Activated CD8-positive, alpha-beta T cell treated with anti-CD3 and anti-CD28 coated beads for 36 hours (primary cell): ENCODE results near the gene GDI1. TPM values are rescaled to one million over a fixed set of nuclear protein-coding genes. Genes with fewer than 3 reads are reported as not detected.

ENCODE experiments used
- ATAC-seq: fragments of 200-7000 bp; cut with Tn5 transposase; one replicate; pipeline ENCODE4 v1.10.0; 2021; ENCODE audit warnings: mild to moderate bottlenecking, moderate library complexity
- CTCF ChIA-PET: fragments of 350-600 bp; sonication (Branson Sonifier 250); formaldehyde crosslinking; loops from one replicate; lab custom pipeline; 2021; ENCODE audit warnings: antibody characterized with exemption; lab: Charles Lee
- POLR2A ChIA-PET: fragments of 350-600 bp; sonication (Branson Sonifier 250); formaldehyde crosslinking; loops from one replicate; lab custom pipeline; 2021; ENCODE audit warnings: antibody characterized with exemption; lab: Charles Lee
- DNase-seq: peaks from one replicate; pipeline ENCODE4 v3.0.0-alpha.2; 2020
- H3K27ac Mint-ChIP-seq: one replicate; pipeline ENCODE4 v1.8.0; 2021; ENCODE audit warnings: mild to moderate bottlenecking, mixed read lengths
- H3K27me3 Mint-ChIP-seq: one replicate; pipeline ENCODE4 v1.8.0; 2021; ENCODE audit warnings: mixed read lengths
- H3K36me3 Mint-ChIP-seq: one replicate; pipeline ENCODE4 v1.8.0; 2021; ENCODE audit warnings: low read depth, mixed read lengths
- H3K4me1 Mint-ChIP-seq: one replicate; pipeline ENCODE4 v1.8.0; 2021; ENCODE audit warnings: low read depth, mixed read lengths
- H3K4me3 Mint-ChIP-seq: one replicate; pipeline ENCODE4 v1.8.0; 2021; ENCODE audit warnings: mild to moderate bottlenecking, moderate library complexity, mixed read lengths
- H3K9me3 Mint-ChIP-seq: one replicate; pipeline ENCODE4 v1.8.0; 2021; ENCODE audit warnings: mixed read lengths
- intact Hi-C: fragments of 100-400 bp; cut with micrococcal nuclease; formaldehyde crosslinking; loops from one replicate; pipeline ENCODE4 v1.10.0; 2022
- total RNA-seq, 2 experiments: library from RNA; stranded (reverse); gene quantifications; one replicate each; pipeline ENCODE4 v1.2.3, GENCODE V29; 2021
- TF ChIP-seq, protein P1 (sequence below): fragments of 200-600 bp; IDR thresholded peaks from one replicate; pipeline ENCODE4 v1.8.0; 2022; ENCODE audit warnings: antibody characterized with exemption, mild to moderate bottlenecking

Gene GDI1
- total RNA-seq, 2 experiments from 2014 or later = 76.5 TPM

GRCh38 chrX:154457491-154458115, 20.6 kb downstream of the GDI1 start:
- H3K36me3 Mint-ChIP-seq = peaks cover 7% of the 10 kb centered on the region
- TF ChIP-seq, protein P1, sequence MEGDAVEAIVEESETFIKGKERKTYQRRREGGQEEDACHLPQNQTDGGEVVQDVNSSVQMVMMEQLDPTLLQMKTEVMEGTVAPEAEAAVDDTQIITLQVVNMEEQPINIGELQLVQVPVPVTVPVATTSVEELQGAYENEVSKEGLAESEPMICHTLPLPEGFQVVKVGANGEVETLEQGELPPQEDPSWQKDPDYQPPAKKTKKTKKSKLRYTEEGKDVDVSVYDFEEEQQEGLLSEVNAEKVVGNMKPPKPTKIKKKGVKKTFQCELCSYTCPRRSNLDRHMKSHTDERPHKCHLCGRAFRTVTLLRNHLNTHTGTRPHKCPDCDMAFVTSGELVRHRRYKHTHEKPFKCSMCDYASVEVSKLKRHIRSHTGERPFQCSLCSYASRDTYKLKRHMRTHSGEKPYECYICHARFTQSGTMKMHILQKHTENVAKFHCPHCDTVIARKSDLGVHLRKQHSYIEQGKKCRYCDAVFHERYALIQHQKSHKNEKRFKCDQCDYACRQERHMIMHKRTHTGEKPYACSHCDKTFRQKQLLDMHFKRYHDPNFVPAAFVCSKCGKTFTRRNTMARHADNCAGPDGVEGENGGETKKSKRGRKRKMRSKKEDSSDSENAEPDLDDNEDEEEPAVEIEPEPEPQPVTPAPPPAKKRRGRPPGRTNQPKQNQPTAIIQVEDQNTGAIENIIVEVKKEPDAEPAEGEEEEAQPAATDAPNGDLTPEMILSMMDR = no peak
- peaks cover 6% of the 10 kb centered on the region for H3K4me1 Mint-ChIP-seq
- ChIA-PET POLR2A (interaction anchor here (0.8 to 2.6 kb wide), 3 partner anchors 58 to 488 kb away, joined by 3 to 8 read pairs (median 3); partner anchors contain the start of gene RPL10), CTCF (no interaction called here)
- ATAC-seq (peak; percentile 74), DNase-seq (peak; percentile 57)
- no peaks in the 10 kb centered on the region for H3K9me3 Mint-ChIP-seq
- peak overlapping the region; percentile 86 for H3K27ac Mint-ChIP-seq
- H3K27me3 Mint-ChIP-seq = no peaks in the 10 kb centered on the region
- intact Hi-C loops = no loop called here
- peak overlapping the region; percentile 87 for H3K4me3 Mint-ChIP-seq

DNA sequence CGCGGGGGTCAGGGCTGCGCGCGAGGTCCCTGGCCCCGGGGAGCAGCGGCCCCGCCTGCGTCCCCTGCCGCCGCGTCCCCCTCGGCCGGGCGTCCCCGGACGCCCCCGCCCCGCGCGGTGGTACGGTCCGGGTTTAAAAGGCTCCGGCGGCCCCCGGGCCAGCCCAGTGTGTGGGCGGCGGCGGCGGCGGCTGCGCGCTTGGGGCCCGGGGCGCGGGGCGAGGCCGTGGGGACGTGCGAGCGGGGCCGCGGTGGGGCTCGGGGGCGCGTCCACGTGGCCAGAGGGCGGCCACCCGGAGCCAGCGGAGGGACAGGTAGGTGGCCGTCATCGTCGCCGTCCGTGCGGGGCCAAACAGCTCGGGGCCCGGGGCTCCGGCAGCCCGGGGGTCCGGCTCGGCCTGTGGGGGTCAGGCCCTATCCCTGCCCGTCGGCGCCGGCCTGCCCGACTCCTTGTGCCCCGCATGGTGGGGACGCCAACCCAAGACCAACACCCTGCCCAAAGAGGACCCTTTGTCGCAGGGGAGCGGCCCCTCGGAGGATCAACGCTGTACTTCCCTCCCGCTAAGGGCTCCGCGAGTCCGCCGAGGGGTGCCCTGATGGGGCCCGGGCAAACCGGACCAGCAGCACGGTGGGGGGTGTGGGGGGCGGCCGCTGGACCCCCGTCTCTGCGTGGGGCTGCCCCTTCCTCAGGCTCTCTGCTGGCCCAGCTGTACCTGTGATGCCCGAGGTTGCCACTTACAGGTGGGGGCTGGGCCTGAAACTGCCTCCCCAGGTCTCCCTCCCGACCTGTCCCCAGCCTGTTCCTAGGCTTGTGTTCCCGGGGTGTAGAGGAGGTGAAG, 21.4 kb downstream of the GDI1 start, which contains the start of gene PLXNA3:
PLXNA3 (plus strand) TSS at position 166 of the 838 bp plus-strand sequence. CDS start 1,903 bp downstream, outside the sequence.
- Mint-ChIP-seq H3K4me1 (peaks cover 6% of the 10 kb centered on the region), H3K9me3 (no peaks in the 10 kb centered on the region), H3K36me3 (peaks cover 4% of the 10 kb centered on the region), H3K27me3 (no peaks in the 10 kb centered on the region), H3K27ac (peak within 1 kb of the TSS; percentile 86), H3K4me3 (peak within 1 kb of the TSS; percentile 87)
- peak; percentile 79 for ATAC-seq
- ChIA-PET POLR2A (interaction anchor here (0.8 to 2.6 kb wide), 4 partner anchors 46 to 488 kb away, joined by 3 to 8 read pairs (median 3); partner anchors contain the start of gene RPL10), CTCF (no interaction called here)
- DNase-seq = peak; percentile 59
- TF ChIP-seq, protein P1 = no peak
- intact Hi-C loops = no loop called here

DNA sequence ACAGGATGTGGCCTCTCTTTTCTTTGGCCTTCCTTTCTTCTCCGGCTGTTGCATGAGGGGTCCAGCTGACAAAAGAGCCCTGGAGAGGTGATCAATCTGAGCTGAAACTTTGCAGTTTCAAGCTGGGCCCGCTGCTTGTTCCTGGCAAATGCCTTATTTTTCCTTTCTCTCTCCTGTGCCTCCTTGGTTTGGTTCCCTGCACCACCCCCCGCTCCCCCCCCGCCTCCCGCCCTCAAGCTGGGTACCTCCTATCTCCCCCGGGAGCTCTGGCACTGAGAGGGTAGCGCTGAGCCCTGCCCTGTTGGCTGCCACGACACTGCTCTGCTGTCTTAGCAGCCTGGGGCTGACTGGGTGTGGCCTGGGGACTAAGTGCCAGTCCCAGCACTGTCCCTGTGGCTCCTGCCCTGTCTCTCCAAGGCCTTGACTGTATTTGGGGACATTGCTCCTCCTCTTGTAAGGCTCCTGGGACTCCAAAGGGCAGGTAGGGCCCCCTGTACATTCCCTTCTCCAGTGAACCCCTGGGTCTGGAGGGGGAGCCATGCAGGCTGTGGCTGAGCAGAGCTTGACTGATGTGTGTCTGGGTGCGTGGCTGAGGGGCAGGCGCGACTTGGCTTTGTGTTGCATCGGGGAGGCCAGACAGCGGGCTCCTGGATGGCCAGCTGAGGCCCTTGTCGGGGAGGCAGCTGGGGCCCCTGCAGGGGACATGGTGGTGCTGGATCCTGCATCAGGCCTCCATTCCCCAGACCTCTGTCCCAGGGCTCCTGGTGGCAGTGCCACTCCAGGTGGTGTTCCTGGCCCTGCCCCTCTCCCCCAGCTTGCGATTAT, 22.2 kb downstream of the GDI1 start:
- TF ChIP-seq, protein P1 = no peak
- intact Hi-C loops = no loop called here

DNA sequence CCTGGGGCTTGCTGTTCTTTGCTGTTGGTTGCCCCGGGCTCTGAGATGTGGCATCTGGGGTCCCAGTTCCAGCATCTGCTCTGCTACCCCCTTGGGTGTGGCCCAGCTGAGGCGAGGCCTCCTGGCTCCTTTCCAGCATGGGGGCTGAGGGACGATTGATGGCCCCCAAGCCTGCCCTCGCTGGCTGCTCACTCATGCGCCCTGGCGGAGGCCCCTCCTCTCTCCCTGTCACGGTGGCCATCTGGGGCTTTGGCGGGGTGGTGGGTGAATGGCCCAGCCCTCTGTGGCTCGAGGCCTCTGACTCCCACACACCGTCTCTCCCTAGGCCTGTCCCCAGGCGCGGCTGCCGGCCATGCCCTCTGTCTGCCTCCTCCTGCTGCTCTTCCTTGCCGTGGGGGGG, 22.9 kb downstream of the GDI1 start:
- DNase-seq (no peak), ATAC-seq (no peak)
- Mint-ChIP-seq H3K4me1 (peaks cover 6% of the 10 kb centered on the region), H3K9me3 (no peaks in the 10 kb centered on the region), H3K27ac (no peak overlapping the region), H3K36me3 (peaks cover 4% of the 10 kb centered on the region), H3K4me3 (peak overlapping the region; percentile 79), H3K27me3 (no peaks in the 10 kb centered on the region)
- TF ChIP-seq, protein P1 = no peak
- ChIA-PET CTCF (no interaction called here), POLR2A (interaction anchor here (1.1 to 1.2 kb wide), 2 partner anchors 15 to 27 kb away, joined by 3 read pairs; partner anchors contain the start of gene UBL4A)
- intact Hi-C loops = no loop called here

More for the DNA sequence above, 22.2 kb downstream of the GDI1 start:
- ATAC-seq = peak; percentile 29
- Mint-ChIP-seq H3K4me1 (peaks cover 6% of the 10 kb centered on the region), H3K9me3 (no peaks in the 10 kb centered on the region), H3K27ac (peak overlapping the region; percentile 49), H3K36me3 (peaks cover 4% of the 10 kb centered on the region), H3K4me3 (peak overlapping the region; percentile 79), H3K27me3 (no peaks in the 10 kb centered on the region)
- ChIA-PET CTCF (no interaction called here), POLR2A (interaction anchor here (1.1 to 2.6 kb wide), 2 partner anchors 47 to 60 kb away, joined by 3 to 8 read pairs; partner anchors contain the start of gene RPL10)
- peak; percentile 22 for DNase-seq
